C4-2B (cell line): ENCODE measurements around the gene KCNN2.

Experiments
- ZFX ChIP-seq: fragments of 450-650 bp; IDR thresholded peaks from 2 replicates; pipeline ENCODE4 v1.6.1; 2017
- TF ChIP-seq, protein P1 (sequence below): fragments of 450-650 bp; conservative IDR thresholded peaks from 2 replicates; pipeline ENCODE4 v1.5.1; 2017; ENCODE audit warnings: mild to moderate bottlenecking

DNA sequence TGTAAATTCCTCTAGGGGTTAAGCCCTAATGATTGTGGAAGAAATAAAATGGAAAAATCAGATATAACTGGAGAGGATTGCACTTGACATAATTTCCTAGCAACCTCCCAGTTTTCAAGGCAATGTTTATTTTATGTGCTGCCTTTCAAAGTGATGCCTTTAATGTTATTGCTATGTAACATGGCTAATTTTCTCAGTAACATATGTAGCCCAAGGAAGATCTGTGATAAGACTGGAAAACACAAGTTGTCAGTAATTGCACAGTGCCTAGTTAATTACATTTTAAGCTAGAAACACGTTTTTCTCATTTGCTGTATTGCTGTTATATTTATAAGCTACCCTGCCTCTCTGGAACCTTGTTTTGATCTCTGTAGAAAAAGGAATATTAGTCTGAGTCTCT, 49.2 kb upstream of the KCNN2 start:
- TF ChIP-seq, protein P1, sequence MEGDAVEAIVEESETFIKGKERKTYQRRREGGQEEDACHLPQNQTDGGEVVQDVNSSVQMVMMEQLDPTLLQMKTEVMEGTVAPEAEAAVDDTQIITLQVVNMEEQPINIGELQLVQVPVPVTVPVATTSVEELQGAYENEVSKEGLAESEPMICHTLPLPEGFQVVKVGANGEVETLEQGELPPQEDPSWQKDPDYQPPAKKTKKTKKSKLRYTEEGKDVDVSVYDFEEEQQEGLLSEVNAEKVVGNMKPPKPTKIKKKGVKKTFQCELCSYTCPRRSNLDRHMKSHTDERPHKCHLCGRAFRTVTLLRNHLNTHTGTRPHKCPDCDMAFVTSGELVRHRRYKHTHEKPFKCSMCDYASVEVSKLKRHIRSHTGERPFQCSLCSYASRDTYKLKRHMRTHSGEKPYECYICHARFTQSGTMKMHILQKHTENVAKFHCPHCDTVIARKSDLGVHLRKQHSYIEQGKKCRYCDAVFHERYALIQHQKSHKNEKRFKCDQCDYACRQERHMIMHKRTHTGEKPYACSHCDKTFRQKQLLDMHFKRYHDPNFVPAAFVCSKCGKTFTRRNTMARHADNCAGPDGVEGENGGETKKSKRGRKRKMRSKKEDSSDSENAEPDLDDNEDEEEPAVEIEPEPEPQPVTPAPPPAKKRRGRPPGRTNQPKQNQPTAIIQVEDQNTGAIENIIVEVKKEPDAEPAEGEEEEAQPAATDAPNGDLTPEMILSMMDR, result no peak
- TF ChIP-seq ZFX, result no peak
